ENCODE data around the gene ADRM1.

The ADRM1 gene

GRCh38 chr20:62355878-62356588 is 53.2 kb downstream of the ADRM1 start:
- DNase-seq (ENCODE audit: low spot score): no peak

- DNase-seq (ENCODE audit: low spot score): no peak
These were observed 53.9 kb downstream of the ADRM1 start for GRCh38 chr20:62356589-62357186.

DNA sequence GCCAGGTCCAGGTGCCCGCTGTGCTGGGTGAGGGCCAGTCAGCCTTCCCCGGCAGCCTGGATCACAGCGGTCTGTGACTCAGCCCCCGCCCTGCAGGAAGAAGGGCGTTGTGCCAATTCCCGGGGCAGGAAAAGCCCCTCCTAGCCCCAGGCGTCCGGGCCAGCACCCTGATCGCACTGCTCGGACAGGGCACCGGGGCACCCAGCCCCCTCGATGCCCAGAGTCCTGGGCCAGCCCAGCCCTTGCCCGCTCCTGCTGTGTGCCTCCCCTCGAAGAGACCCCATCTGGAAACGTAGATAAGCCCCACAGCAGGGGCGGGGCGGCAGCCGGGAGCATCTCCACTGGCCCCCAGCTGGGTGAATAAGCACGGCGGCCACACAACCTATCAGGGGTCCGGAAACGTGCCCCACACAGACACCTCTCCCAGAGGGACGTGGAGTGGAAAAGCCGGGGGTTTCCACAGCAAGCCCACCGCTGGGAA is 54.4 kb downstream of the ADRM1 start:
- DNase-seq (ENCODE audit: low spot score): no peak

DNA sequence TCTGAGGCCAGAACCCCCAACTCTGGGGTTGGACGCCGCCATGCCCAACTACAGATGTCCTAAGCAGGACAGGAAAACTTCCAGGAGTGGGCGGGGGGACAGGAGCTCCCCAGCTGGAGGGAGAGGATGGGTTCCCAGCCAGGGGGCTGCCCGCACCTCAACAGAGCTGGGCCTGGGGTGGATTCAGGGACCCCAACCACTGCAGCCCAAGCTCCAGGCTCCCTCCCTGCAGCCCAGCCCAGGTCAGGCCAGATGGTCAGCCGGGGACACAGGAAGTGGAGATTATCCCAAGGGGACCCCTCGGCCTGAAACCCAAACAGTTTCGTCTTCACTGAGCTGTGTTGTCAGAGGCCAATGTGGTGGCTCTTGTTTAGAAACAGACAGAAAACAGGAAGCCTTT is 54.9 kb downstream of the ADRM1 start:
- no peak for DNase-seq (ENCODE audit: low spot score)
